HFFc6 (cell line): Measurements from ENCODE around the gene SH3BP5. TPM values are rescaled to one million over a fixed set of nuclear protein-coding genes. Genes with fewer than 3 reads are reported as not detected.

Experiments
- DNase-seq: peaks from one replicate; pipeline ENCODE4 v3.0.0-alpha.2; 2018
- H3K27ac Mint-ChIP-seq: 2 replicates; pipeline ENCODE4 v1.8.0; 2020; ENCODE audit warnings: mild to moderate bottlenecking, mixed read lengths
- H3K27me3 Mint-ChIP-seq: 2 replicates; pipeline ENCODE4 v1.8.0; 2021; ENCODE audit warnings: mild to moderate bottlenecking, moderate library complexity, mixed read lengths; ENCODE audit not compliant: insufficient read depth
- H3K36me3 Mint-ChIP-seq: 2 replicates; pipeline ENCODE4 v1.8.0; 2021; ENCODE audit warnings: low read depth, mixed read lengths
- H3K4me1 Mint-ChIP-seq: 2 replicates; pipeline ENCODE4 v1.8.0; 2020; ENCODE audit warnings: low read depth, mixed read lengths
- H3K4me3 Mint-ChIP-seq: 2 replicates; pipeline ENCODE4 v1.8.0; 2020; ENCODE audit warnings: mild to moderate bottlenecking, moderate library complexity, mixed read lengths
- H3K9me3 Mint-ChIP-seq: 2 replicates; pipeline ENCODE4 v1.8.0; 2020; ENCODE audit warnings: mild to moderate bottlenecking, mixed read lengths
- total RNA-seq, 6 experiments: library from RNA; stranded (reverse); fragmentation: NEBNext Ultra II Directional; extraction: Animal tissue kit (Norgen Biotek cat#: 25700); gene quantifications; 2 replicates in 1 of 6; 3 replicates in 5 of 6; pipeline ENCODE4 v1.2.3, GENCODE V29; 2021
- TF ChIP-seq, protein P1 (sequence below): fragments of 200-600 bp; sonication (generic); IDR thresholded peaks from 2 replicates; pipeline ENCODE4 v1.5.0; 2021; ENCODE audit warnings: antibody characterized with exemption, mild to moderate bottlenecking

Gene SH3BP5
- total RNA-seq, 6 experiments from 2014 or later = 10.8 to 14.2 (median 11.9) TPM

GRCh38 chr3:15214758-15215157 lies 117.6 kb downstream of the SH3BP5 start:
- H3K9me3 Mint-ChIP-seq = no peaks in the 10 kb centered on the region
- H3K36me3 Mint-ChIP-seq = peaks cover 39% of the 10 kb centered on the region

DNA sequence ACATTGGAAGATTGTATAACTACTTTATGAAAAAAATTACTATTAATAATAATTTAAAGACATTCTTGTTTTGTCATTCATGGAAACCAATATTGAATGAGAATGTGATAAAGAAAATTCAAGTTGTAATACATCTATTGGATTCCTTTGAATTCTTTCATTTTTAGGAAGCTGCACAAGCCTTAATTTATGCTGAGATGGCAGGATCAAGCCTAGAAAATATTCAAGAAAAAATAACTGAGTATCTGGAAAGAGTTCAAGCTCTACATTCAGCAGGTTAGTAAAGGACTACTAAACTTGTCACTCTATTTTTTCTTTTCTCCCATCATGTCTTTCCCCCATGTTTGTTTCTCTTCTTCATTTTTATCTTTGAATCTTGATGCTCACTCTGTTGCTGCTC lies 120.4 kb downstream of the SH3BP5 start:
- Mint-ChIP-seq H3K4me1 (peaks cover 15% of the 10 kb centered on the region), H3K27ac (no peak overlapping the region), H3K4me3 (no peak overlapping the region), H3K9me3 (no peaks in the 10 kb centered on the region), H3K27me3 (no peaks in the 10 kb centered on the region), H3K36me3 (peaks cover 24% of the 10 kb centered on the region)
- no peak for DNase-seq
- TF ChIP-seq, protein P1, sequence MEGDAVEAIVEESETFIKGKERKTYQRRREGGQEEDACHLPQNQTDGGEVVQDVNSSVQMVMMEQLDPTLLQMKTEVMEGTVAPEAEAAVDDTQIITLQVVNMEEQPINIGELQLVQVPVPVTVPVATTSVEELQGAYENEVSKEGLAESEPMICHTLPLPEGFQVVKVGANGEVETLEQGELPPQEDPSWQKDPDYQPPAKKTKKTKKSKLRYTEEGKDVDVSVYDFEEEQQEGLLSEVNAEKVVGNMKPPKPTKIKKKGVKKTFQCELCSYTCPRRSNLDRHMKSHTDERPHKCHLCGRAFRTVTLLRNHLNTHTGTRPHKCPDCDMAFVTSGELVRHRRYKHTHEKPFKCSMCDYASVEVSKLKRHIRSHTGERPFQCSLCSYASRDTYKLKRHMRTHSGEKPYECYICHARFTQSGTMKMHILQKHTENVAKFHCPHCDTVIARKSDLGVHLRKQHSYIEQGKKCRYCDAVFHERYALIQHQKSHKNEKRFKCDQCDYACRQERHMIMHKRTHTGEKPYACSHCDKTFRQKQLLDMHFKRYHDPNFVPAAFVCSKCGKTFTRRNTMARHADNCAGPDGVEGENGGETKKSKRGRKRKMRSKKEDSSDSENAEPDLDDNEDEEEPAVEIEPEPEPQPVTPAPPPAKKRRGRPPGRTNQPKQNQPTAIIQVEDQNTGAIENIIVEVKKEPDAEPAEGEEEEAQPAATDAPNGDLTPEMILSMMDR = no peak

More at GRCh38 chr3:15214758-15215157, 117.6 kb downstream of the SH3BP5 start:
- Mint-ChIP-seq H3K27me3 (no peaks in the 10 kb centered on the region), H3K4me1 (no peaks in the 10 kb centered on the region; the same call in 1 of the 2 replicates), H3K4me3 (no peak overlapping the region), H3K27ac (no peak overlapping the region)
- no peak for DNase-seq
- TF ChIP-seq, protein P1 = no peak

DNA sequence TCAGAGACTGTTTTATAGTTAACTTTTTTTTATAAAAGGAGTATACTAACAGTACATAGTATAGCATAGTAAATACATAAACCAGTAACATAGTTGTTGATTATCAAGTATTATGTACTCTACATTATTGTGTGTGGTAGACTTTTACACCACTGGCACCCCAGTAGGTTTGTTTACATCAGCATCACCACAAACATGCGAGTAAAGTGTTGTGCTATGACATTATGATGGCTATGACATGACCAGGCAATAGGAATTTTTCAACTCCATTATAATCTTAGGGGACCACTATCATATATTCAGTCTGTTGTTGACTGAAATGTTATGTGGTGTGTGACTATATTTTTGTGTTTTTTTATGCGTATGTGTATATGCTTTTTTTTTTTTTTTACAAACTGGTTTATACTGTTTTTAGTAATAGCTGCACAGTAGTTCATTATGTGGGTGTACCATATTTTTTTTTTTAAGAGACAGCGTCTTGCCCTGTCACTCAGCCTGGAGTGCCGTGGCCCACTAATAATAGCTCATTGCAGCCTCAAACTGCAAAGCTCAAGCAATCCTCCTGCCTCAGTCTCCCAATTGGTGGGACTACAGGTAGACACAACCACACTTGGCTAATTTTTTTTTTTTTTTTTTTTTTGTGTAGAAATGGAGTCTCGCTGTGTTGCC lies 124.4 kb downstream of the SH3BP5 start:
- Mint-ChIP-seq H3K36me3 (peaks cover 9% of the 10 kb centered on the region), H3K4me1 (peaks cover 44% of the 10 kb centered on the region), H3K9me3 (no peaks in the 10 kb centered on the region), H3K27me3 (peaks cover 2% of the 10 kb centered on the region), H3K27ac (peak overlapping the region; percentile 26; the same call in 1 of the 2 replicates), H3K4me3 (peak overlapping the region; percentile 96)
- TF ChIP-seq, protein P1 = no peak
- DNase-seq = peak; percentile 25

- peaks cover 2% of the 10 kb centered on the region for H3K27me3 Mint-ChIP-seq
- peak overlapping the region; percentile 77 for H3K27ac Mint-ChIP-seq
- peaks cover 9% of the 10 kb centered on the region; the same call in 1 of the 2 replicates for H3K36me3 Mint-ChIP-seq
Observed at GRCh38 chr3:15206662-15207576, 125.5 kb downstream of the SH3BP5 start.

More at GRCh38 chr3:15206662-15207576, 125.5 kb downstream of the SH3BP5 start:
- TF ChIP-seq, protein P1 = no peak
- H3K9me3 Mint-ChIP-seq = no peaks in the 10 kb centered on the region
- DNase-seq = peak; percentile 49
- peak overlapping the region; percentile 96 for H3K4me3 Mint-ChIP-seq
- H3K4me1 Mint-ChIP-seq = peaks cover 49% of the 10 kb centered on the region
